Measurements from ENCODE around the gene MAN2B2. TPM values are rescaled to one million over a fixed set of nuclear protein-coding genes. Genes with fewer than 3 reads are reported as not detected.

The MAN2B2 gene
- total and polyA plus RNA-seq, 9 of the 15 experiments (the other 6 are each of a cell fraction or from before 2014, with no cell fraction given) = 0.21 to 8.8 (median 3.7) TPM

GRCh38 chr4:6633091-6633906, 58.3 kb downstream of the MAN2B2 start (continued):
- TF ChIP-seq UBTF (IDR thresholded peaks at IDR 0.05; ENCODE audit: borderline replicate concordance in 1 of 2, low read depth in 2 of 2, low read length in 2 of 2) (no peak), MITF (IDR thresholded peaks at IDR 0.05) (no peak), CREM (IDR thresholded peaks at IDR 0.05; ENCODE audit: low read depth) (no peak), USF1 (CRISPR knock-in tag; IDR thresholded peaks at IDR 0.05) (no peak), EP400 (IDR thresholded peaks at IDR 0.05) (peak; percentile 69), IRF1 (CRISPR knock-in tag; IDR thresholded peaks at IDR 0.05; ENCODE audit: borderline replicate concordance) (no peak), PRDM10 (IDR thresholded peaks at IDR 0.05; ENCODE audit: partially characterized antibody) (no peak), E2F6 (IDR thresholded peaks at IDR 0.05; ENCODE audit: borderline replicate concordance in 1 of 2, extremely low read depth in 1 of 2, insufficient read depth in 1 of 2, insufficient read length in 1 of 2, low read depth in 1 of 2, low read length in 1 of 2, poor library complexity in 1 of 2, severe bottlenecking in 1 of 2) (no peak), CAMTA2 (CRISPR knock-in tag; conservative IDR thresholded peaks at IDR 0.05) (no peak), HCFC1 (IDR thresholded peaks at IDR 0.05; ENCODE audit: low read depth, low read length) (no peak), ARID1B (IDR thresholded peaks at IDR 0.05) (no peak; the same call in 1 of the 2 replicates), GMEB1 (CRISPR knock-in tag; IDR thresholded peaks at IDR 0.05) (no peak), RBBP5 (IDR thresholded peaks at IDR 0.05; ENCODE audit: borderline replicate concordance, insufficient read depth, low read length, poor library complexity, severe bottlenecking) (no peak)

Data from K562 (cell line).